NCI-H1092 (cell line): ENCODE measurements around the gene PRAMEF18.
"Not testable (repeated sequence)": the region's sequence is repeated elsewhere in the genome, so short reads cannot be mapped to it uniquely, and the experiment has no call there.

Experiments
- DNase-seq: peaks from one replicate; lab custom pipeline; 2025; lab: John Stamatoyannopoulos, UW

The PRAMEF18 gene

DNA sequence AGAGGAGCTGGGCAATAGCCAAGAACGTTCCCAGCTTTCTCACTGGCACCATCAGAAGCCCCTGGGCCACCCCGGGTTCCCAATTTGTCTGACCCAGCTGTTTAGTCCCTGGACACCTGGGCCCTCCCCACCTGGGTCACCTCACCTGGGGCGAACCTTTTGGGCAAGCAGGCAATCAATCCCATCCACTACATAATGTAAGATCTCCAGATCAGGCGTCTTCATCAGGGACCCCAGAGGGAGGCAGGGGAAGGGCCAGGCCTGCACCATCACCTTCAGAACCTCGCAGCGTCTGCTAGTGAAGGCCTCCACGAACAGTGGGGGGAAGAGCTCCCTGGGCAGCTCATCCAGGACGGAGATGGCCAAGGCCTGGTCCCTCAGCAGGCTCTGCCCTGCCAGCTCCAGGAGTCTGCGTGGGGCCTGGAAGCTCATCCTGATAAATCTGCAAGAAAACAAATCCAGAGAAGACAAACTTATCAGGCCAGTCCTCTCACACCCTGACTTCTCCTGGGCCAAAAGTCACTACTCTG, at the start of gene PRAMEF18:
PRAMEF18 (minus strand) TSS at position 480 of the 530 bp plus-strand sequence; CDS start at position 432, 48 bp downstream.
- not testable (repeated sequence) for DNase-seq

DNA sequence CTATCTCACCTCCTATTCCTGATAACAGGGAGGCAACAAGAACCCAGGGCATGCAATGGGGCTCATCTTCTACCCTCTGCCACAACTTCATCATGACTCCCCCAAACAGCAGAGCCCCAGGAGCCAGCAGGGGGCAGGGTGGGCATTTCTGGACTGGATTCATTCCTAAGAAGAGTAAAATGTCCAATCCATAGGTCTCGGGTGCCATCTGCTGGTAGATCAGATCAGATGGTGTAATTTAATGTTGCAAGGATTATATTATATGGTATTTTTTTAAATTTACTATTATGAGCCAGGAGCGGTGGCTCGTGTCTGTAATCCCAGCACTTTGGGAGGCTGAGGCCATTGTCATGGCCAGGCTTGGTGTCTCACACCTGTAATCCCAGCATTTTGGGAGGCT, 39.2 kb upstream of the PRAMEF18 start:
- DNase-seq, result not testable (repeated sequence)

DNA sequence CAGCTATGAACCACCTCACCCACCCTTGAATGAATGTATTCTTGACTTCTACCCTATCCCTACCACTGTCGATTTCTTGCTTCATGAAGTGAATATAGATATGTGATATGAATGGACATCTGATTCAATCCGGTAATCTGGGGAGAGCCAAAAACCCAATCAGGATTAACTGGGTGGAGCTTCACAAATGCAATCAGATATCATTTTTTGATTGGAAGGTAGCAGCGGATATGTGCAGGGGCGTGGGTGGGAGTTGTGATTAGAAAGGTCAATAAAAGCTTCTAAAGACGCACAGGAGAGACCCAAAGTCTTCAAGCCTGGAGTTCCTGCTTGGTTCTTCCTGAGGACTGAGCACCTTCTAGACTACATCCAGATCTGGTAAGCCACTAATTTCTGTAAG, 27.9 kb upstream of the PRAMEF18 start, which contains the start of gene PRAMEF5:
PRAMEF5 (plus strand) TSS at position 301 of the 400 bp plus-strand sequence. CDS start 5,071 bp downstream, outside the sequence.
- DNase-seq, result not testable (repeated sequence)

- DNase-seq, result not testable (repeated sequence)
These were observed 21.2 kb upstream of the PRAMEF18 start for GRCh38 chr1:13247122-13247521.

- DNase-seq, result not testable (repeated sequence)
These were observed 20.6 kb upstream of the PRAMEF18 start for GRCh38 chr1:13246554-13246871.

DNA sequence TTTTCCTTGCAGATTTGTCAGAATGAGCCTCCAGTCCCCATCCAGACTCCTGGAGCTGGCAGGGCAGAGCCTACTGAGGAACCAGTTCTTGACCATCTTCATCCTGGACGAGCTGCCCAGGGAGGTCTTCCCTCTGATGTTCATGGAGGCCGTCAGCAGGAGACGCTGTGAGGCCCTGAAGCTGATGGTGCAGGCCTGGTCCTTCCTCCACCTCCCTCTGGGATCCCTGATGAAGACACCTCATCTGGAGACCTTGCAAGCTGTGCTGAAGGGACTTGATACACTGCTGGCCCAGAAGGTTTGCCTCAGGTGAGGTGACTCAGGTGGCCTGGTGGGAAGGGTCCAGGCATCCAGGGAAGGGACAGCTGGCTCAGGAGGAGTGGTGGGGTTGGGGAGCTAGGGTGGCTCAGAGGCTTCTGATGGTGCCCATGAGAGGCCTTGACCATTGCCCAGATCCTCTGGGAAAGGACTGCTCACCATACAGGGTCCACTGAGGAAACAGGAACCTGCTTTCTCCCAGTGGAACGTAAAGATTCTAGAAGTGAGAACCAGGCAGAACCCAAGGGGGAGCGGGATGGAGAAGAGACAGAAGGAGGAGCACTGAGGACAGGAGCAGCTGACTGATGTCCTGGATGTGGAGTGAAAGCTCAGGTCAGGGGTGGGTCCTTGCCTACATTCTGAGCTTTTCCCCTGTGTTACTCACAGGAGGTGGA, 20.0 kb upstream of the PRAMEF18 start:
- not testable (repeated sequence) for DNase-seq

DNA sequence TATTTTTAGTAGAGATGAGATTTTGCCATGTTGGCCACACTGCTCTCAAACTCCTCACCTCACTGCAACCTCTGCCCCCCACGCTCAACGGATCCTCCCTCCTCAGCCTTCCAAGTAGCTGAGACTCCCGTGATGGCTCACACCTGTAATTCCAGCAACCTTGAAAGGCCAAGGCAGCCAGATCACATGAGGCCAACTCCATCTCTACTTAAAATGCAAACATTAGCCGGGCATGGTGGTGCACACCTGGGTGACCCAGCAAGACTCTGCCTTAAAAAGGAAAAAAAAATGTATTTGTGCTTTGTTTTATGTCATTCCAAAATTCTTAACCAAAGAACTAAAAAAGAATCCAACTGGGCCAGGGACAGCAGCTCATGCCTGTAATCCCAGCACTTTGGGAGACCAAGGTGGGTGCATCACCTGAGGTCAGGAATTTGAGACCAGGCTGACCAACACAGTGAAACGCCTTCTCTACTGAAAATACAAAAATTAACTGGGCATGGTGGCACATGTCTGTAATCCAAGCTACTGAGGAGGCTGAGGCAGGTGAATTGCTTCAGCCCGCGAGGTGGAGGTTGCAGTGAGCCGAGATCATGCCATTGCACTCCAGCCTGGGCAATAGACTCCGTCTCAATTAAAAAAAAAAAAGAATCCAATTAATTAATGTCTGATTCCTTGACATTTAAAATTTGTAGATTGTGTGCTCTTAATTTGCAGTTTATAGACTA, 17.7 kb upstream of the PRAMEF18 start:
- not testable (repeated sequence) for DNase-seq

- DNase-seq, result not testable (repeated sequence)
These were observed 13.7 kb upstream of the PRAMEF18 start for GRCh38 chr1:13239633-13240032.

- not testable (repeated sequence) for DNase-seq
These were observed 11.6 kb upstream of the PRAMEF18 start for GRCh38 chr1:13237572-13237971.

DNA sequence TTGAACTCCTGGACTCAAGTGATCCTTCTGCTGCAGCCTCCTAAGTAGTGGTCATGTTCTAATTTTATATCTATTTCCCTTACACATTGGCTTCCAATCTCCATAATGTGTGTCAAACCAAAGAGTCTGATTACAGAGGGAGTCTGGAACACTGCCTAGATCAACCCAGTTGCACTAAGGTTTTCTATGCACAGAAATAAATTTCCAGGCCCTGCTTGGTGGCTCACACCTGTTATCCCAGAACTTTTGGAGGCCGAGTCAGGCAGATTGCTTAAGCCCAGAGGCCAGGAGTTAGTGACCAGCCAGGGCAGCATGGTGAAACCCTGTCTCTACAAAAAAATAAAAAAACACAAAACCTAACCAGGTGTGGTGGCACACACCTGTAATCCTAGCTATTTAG, 8.1 kb upstream of the PRAMEF18 start:
- not testable (repeated sequence) for DNase-seq

DNA sequence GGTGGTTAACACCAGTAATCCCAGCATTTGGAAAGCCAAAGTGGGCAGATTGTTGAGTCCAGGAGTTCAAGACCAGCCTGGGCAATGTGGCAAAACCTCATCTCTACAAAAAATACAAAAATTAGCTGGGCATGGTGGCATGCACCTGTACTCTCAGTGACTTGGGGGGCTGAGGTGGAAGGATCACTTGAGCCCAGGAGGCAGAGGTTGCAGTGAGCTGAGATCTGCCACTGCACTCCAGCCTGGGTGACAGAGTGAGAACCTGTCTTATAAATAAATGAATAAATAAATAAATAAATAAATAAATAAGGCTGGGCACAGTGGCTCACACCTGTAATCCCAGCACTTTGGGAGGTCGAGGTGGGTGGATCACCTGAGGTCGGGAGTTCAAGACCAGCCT, 6.1 kb upstream of the PRAMEF18 start:
- DNase-seq, result not testable (repeated sequence)

- not testable (repeated sequence) for DNase-seq
These were observed 5.3 kb upstream of the PRAMEF18 start for GRCh38 chr1:13231061-13231750.

DNA sequence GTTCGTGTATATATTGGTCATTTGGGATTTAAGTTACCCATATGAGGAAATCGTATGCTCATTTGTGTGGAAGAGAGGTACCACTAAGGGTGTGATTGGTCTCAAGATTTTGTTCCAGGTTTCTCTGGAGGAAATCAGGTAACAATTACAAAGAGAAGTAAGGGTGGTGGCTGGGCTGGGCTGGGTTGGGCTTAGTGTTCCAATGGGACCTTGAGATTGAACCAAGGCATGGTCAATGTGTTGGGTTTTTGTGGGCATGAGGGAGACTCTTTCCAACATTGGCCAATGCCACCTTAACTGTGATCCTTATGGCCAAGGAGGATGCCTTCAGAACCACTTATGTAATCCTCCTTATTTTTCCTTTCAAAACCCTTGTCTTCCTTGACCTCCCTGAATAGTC, 4.6 kb upstream of the PRAMEF18 start:
- DNase-seq, result not testable (repeated sequence)

DNA sequence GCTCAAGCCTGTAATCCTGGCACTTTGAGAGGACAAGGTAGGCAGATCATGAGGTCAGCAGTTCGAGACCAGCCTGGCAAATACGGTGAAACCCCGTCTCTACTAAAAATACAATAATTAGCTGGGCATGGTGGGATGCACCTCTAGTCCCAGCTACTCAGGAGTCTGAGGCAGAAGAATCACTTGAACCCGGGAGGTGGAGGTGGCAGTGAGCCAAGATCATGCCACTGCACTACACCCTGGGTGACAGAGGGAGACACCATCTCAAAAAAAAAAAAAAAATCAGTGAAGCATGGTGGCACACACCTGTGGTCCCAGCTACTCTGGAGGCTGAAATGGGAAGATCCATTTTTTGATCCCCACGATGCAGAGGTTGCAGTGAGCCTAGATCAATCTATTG, 4.1 kb upstream of the PRAMEF18 start:
- not testable (repeated sequence) for DNase-seq

GRCh38 chr1:13228343-13228781, 2.4 kb upstream of the PRAMEF18 start:
- no peak for DNase-seq

DNA sequence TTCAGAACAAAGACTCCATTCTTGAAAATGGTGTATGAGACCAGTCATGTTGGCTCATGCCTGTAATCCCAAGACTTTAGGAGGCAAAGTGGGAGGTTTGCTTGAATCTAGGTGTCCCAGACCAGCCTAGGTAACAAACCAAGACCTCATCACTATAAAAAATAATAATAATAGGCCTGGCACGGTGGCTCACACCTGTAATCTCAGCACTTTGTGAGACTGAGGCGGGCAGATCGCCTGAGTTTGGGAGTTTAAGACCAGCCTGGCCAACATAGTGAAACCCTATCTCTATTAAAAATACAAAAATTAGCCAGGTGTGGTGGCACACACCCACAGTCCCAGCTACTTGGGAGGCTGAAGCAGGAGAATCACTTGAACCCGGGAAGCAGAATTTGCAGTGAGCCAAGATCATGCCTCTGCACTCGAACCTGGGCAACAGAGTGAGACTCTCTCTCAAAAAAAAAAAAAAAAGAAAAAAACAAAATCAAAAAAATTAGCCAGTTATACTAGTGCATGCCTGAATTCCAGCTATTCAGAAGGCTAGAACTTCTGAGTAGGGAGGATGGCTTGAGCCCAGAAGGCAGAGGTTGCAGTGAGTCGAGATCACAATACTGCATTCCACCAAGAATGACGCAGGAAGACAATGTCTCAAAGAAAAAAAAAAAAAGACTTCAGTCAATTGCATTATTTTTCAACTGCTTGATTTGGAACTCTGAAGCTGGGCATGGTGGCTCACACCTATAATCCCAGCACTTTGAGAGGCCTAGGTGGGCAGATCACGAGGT, 1.5 kb upstream of the PRAMEF18 start:
- DNase-seq, result not testable (repeated sequence)

- DNase-seq, result no peak
These were observed 1.4 kb downstream of the PRAMEF18 start for GRCh38 chr1:13224480-13225060.

DNA sequence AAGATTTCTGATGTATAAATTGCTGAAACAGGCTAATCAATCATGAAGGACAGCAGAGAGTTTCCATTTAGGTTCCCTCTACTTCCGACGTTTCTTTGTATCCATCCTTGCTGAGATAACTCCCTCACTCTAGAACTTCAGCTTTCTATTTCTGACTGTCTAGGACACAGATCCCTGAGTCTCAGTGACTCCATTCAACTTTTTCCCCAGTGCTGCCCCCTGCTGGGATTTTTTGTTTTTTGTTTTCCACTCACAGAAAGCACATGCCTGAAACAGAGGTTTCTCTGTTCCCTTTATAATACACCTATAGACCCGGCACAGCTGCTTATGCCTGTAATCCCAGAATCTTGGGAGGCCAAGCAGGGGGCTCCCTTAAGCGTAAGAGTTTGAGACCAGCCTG, 3.2 kb downstream of the PRAMEF18 start:
- not testable (repeated sequence) for DNase-seq

DNA sequence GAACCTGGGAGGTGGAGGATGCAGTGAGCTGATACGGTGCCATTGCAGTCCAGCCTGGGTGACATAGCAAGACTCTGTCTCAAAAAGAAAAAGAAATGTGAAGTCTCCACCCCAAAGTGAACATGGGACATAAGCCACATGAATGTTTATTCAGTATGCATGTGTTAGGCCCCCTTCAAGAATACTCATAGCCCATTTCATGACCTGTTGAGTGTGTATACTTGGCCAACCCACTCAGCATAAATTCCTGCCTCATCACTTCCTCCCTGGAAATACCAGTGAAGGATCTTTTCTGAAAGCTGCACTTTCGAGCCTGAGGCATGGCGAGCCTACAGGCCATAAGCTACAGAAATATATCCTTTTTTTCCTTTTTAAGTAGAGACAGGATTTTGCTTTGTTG, 6.8 kb downstream of the PRAMEF18 start:
- not testable (repeated sequence) for DNase-seq

DNA sequence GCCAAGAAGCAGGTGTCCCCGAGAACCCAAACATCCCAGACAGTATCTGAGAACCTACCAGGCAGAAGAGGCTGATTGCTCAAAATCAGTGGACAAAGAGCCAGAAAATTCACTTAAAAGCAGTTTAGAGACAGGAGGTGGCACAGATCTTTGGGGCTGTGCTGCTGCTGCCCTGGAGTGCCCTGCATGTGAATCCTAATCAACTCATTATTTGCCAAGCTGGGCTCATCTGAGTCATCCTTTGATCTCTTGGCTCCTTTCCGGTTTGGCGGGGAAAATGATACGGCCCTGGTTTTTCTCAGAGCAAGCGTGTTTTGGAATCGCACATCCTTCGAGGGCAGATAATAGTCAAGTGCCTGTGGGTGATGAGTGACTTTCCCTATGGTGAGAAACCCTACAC, 9.3 kb downstream of the PRAMEF18 start:
- DNase-seq, result not testable (repeated sequence)

GRCh38 chr1:13208712-13209111, 17.2 kb downstream of the PRAMEF18 start:
- DNase-seq, result not testable (repeated sequence)
